Measurements from ENCODE around the gene EIF5. TPM values are rescaled to one million over a fixed set of nuclear protein-coding genes. Genes with fewer than 3 reads are reported as not detected.
A peak's percentile ranks its signal among the peaks of the same experiment; 100 is the strongest.

Gene EIF5
- total and polyA plus RNA-seq, 2 of the 8 experiments (the other 6 are each of a cell fraction or from before 2014, with no cell fraction given), result 179 to 323 TPM

GRCh38 chr14:103311171-103311997 is 22.7 kb upstream of the EIF5 start:
- CTCF ChIA-PET (ENCODE audit: partially characterized antibody), result interaction anchor here (0.9 to 2.5 kb wide), 7 partner anchors 10 to 233 kb away, joined by 3 to 13 read pairs (median 3); no protein-coding TSS in a partner anchor
- Histone ChIP-seq H3K79me1 (ENCODE audit: low read depth, low read length) (no peaks in the 10 kb centered on the region), H3K36me3 (ENCODE audit: control insufficient read depth in 2 of 4, insufficient read depth in 4 of 4, low read length in 3 of 4) (no peaks in the 10 kb centered on the region), H3K4me1 (replicated peaks in 1 of 4; ENCODE audit: control insufficient read depth in 3 of 4, insufficient read depth in 4 of 4, low read length in 3 of 4) (peaks cover 0 to 3% (median 1%) of the 10 kb centered on the region in 4 experiments; a peak in 1 of 7 replicates), H3K18ac (ENCODE audit: extremely low read depth, low read length) (no peak overlapping the region), H4K8ac (ENCODE audit: extremely low read depth, insufficient read depth, low read length) (no peak overlapping the region), H3K23ac (ENCODE audit: insufficient read length) (no peak overlapping the region), H3K27ac (ENCODE audit: low read depth, low read length) (no peak overlapping the region), H3K4me3 (ENCODE audit: extremely low read depth in 1 of 4, insufficient read depth in 2 of 4, low read depth in 3 of 4, low read length in 4 of 4) (no peak overlapping the region), H2BK20ac (ENCODE audit: low read length) (no peak overlapping the region), H3K4ac (replicated peaks; ENCODE audit: insufficient read length, low read depth, low read length) (no peak overlapping the region), H3K27me3 (replicated peaks in 1 of 4; ENCODE audit: control insufficient read depth in 3 of 4, extremely low read depth in 1 of 4, insufficient read depth in 3 of 4, low read length in 3 of 4) (no peaks in the 10 kb centered on the region), H2AK5ac (ENCODE audit: low read depth, low read length) (no peak overlapping the region), H4K91ac (replicated peaks; ENCODE audit: insufficient read length, low read length) (peak overlapping the region; percentile 60), H3K23me2 (ENCODE audit: low read depth, low read length) (no peaks in the 10 kb centered on the region), H4K5ac (ENCODE audit: insufficient read length, low read depth, low read length) (no peak overlapping the region), H3K56ac (replicated peaks; ENCODE audit: insufficient read length, low read depth, low read length) (no peak overlapping the region), H3K9ac (replicated peaks in 1 of 4; ENCODE audit: extremely low read depth in 1 of 4, low read depth in 3 of 4, low read length in 3 of 4) (no peak overlapping the region), H2AFZ (ENCODE audit: low read length) (peak overlapping the region; percentile 55; the same call in 1 of the 2 replicates), H2BK12ac (ENCODE audit: low read depth, low read length) (peak overlapping the region; percentile 50; the same call in 1 of the 2 replicates), H2BK120ac (replicated peaks; ENCODE audit: low read depth, low read length) (no peak overlapping the region), H2BK15ac (ENCODE audit: low read length) (peak overlapping the region; percentile 46; the same call in 1 of the 2 replicates), H4K20me1 (replicated peaks in 1 of 2; ENCODE audit: control insufficient read depth in 1 of 2, insufficient read depth in 2 of 2, low read length in 2 of 2) (no peaks in the 10 kb centered on the region), H3K9me3 (ENCODE audit: insufficient read depth in 2 of 2, low read depth in 1 of 2, low read length in 1 of 2) (no peaks in the 10 kb centered on the region), H3K14ac (ENCODE audit: insufficient read length) (no peak overlapping the region), H2BK5ac (ENCODE audit: low read depth, low read length) (no peak overlapping the region; the same call in 1 of the 2 replicates), H3K79me2 (ENCODE audit: control insufficient read depth in 1 of 2, insufficient read depth in 2 of 2, low read length in 2 of 2) (no peaks in the 10 kb centered on the region), H3K4me2 (ENCODE audit: insufficient read depth in 1 of 2, low read depth in 2 of 2, low read length in 2 of 2) (no peak overlapping the region)
- WGBS, 2 experiments (ENCODE audit: extremely low coverage in 1 of 2, insufficient coverage in 1 of 2, insufficient read length in 1 of 2, insufficient replicate concordance in 2 of 2, low coverage in 1 of 2, low lambda C conversion rate in 2 of 2, missing lambda C conversion rate in 1 of 2), result 90% methylated on average over 31 of the region's 31 CpGs; no CpG with 5 or more reads in 1 of the 2 experiments
- FAIRE-seq (no peak), DNase-seq (ENCODE audit: low read depth in 1 of 2, low spot score in 2 of 2) (no peak)
- POLR2A ChIA-PET (ENCODE audit: partially characterized antibody), result interaction anchor here (1.3 to 6.0 kb wide), 3 partner anchors 17 to 33 kb away, joined by 3 to 37 read pairs (median 4); partner anchors contain the start of gene EIF5
- no peak for TF ChIP-seq BACH1 (IDR thresholded peaks at IDR 0.05; ENCODE audit: low read length)
- TF ChIP-seq KDM1A (IDR thresholded peaks at IDR 0.05; ENCODE audit: borderline replicate concordance, low read length), result no peak
- no peak for TF ChIP-seq HDAC6 (IDR thresholded peaks at IDR 0.05; ENCODE audit: low read depth, low read length)
- TF ChIP-seq ATF3 (IDR thresholded peaks at IDR 0.05; ENCODE audit: insufficient read depth, low read depth, low read length), result no peak
- no peak for TF ChIP-seq NRF1 (IDR thresholded peaks at IDR 0.05; ENCODE audit: low read depth, low read length)
